C4-2B (cell line): ENCODE measurements around the gene MADD.

Source experiments
- H3K27ac ChIP-seq: fragments of 450-650 bp; 2 replicates; pipeline ENCODE4 v1.5.1; 2017
- ZFX ChIP-seq: fragments of 450-650 bp; IDR thresholded peaks from 2 replicates; pipeline ENCODE4 v1.6.1; 2017
- TF ChIP-seq, protein P1 (sequence below): fragments of 450-650 bp; conservative IDR thresholded peaks from 2 replicates; pipeline ENCODE4 v1.5.1; 2017; ENCODE audit warnings: mild to moderate bottlenecking

Gene MADD

DNA sequence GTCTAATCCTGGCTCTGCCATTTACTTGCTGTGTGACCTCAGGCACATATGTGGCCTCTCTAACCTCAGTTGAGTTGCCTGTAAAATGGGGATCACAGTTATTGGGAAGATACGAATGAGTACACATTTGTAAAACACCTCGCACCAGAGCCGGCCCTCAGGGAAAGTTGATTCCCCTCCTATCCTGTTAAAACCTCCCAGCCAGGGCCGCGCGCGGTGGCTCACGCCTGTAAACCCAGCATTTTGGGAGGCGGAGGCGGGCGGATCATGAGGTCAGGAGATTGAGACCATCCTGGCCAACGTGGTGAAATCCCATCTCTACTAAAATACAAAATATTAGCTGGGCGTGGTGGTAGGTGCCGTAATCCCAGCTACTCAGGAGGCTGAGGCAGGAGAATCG lies 90.4 kb downstream of the MADD start:
- TF ChIP-seq ZFX = no peak
- TF ChIP-seq, protein P1, sequence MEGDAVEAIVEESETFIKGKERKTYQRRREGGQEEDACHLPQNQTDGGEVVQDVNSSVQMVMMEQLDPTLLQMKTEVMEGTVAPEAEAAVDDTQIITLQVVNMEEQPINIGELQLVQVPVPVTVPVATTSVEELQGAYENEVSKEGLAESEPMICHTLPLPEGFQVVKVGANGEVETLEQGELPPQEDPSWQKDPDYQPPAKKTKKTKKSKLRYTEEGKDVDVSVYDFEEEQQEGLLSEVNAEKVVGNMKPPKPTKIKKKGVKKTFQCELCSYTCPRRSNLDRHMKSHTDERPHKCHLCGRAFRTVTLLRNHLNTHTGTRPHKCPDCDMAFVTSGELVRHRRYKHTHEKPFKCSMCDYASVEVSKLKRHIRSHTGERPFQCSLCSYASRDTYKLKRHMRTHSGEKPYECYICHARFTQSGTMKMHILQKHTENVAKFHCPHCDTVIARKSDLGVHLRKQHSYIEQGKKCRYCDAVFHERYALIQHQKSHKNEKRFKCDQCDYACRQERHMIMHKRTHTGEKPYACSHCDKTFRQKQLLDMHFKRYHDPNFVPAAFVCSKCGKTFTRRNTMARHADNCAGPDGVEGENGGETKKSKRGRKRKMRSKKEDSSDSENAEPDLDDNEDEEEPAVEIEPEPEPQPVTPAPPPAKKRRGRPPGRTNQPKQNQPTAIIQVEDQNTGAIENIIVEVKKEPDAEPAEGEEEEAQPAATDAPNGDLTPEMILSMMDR = no peak
- no peak overlapping the region for H3K27ac ChIP-seq

DNA sequence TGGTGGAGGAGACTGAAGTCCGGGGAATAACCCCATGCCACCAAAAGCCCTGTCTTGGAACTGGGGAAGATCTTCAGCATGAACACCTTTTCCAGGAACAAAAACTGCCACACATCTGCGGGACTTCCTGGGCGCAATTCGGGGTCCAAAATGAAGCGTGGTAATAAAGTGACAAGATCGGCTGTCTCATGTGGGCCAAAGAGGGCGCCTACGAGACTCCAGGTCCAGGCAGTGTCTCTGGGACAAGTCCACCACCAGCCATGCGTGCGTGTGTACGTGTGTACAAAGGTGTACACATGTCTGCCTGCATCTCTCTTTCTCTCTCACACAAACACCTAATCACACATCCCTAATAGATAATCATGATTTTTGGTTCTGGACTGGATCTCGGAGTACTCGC lies 91.5 kb downstream of the MADD start:
- H3K27ac ChIP-seq = no peak overlapping the region

DNA sequence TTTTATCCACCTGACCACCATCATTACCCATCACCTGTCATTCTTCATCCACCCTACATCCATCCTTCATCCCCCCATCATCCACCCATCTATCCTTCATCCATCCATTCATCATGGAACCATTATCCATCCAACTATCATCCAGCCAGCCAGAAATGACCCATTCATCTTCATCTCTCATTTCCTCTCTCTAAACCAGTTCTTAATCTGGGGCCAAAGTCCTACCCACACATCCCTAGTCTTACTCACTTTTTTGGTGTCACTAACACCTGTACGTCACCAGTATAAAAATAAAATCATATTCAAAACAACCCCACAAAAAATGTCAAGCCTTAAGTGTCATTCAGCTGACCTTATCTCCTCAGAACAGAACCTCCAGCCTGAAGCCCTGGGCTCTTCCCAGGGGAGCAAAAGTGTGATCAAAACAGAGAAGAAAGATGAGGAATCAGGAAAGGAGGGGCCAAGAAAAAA lies 96.1 kb downstream of the MADD start:
- no peak overlapping the region for H3K27ac ChIP-seq
- no peak for TF ChIP-seq ZFX
- TF ChIP-seq, protein P1 = no peak

More for the DNA sequence above, 91.5 kb downstream of the MADD start:
- TF ChIP-seq, protein P1 = no peak
- no peak for TF ChIP-seq ZFX

DNA sequence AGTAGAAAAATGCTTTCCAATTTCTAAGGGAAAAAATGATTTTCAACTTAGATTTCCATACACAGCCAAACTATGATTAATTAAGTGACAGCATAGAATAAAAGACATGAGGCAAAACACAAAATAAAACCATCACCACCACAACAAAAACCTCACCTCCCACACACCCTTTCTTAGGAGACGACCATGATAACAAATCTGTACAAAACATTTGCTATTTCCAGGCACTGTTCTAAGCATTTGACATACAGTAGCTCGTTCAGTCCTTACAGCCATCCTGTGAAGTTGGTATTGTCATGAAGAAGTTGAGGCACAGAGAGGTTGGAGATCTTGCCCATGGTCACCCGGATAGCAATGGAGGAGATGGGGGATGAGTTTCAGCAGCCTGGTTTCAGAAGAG lies 99.7 kb downstream of the MADD start:
- H3K27ac ChIP-seq = no peak overlapping the region

DNA sequence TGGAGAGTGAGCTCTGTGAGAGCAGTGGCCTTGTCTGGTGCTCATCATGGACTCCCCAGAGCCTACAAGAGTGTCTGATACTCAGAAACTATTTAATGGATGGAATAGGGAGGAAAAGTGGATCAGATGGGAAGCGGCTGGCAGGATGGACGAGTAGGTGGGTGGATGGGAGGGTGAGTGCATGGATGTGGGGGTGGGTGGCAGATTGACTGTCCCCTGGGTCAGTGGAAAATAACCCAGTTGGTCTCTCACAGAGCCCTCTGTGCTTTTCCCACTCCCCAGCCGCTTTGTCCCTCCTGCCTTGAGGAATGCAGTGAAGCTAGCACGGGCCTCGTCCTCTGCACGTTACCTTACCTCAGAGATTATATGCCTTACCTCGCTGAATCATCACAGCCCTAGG lies 102.5 kb downstream of the MADD start:
- no peak overlapping the region for H3K27ac ChIP-seq
- no peak for TF ChIP-seq ZFX
- TF ChIP-seq, protein P1 = no peak

More for the DNA sequence above, 99.7 kb downstream of the MADD start:
- TF ChIP-seq ZFX = no peak
- TF ChIP-seq, protein P1 = no peak

DNA sequence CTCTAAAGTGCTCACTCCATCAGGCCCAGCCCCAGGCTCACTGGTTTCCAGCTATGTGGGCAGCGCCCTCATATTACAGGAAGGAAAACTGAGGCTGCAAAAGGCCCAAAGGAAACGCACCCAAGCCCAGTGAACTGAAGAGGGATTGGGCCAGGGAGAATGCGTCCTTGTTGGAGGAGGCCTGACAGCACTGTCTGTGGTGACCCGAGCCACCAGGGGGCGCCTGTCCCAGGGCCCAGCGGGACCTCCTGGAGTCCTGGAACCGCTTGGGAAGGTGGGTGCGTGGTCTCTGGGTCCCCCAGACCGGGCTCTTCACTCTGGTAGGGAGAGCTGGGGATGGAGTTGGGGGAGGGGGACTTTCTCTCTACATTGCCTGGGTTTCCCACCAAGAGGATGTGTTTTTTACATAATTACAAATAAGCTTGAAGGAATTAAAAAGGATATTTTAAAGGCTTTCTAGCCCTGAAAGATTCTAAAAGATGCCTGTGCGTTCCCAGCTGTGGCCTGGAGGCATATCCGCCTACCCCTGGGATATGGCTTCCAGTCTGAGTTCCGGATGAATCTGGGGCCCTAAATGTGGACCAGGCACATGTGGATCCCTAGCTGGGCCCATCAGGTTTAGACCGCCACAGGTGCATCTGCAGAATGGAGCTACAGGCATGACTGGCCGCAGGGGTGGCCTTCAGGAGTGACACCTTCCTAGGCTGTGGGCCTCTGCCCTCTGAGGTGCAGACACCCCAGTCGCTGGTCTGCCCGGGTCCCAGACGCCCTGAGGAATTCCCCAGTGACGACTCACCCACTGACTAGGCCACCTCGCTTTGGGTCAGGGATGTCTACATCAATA lies 104.2 kb downstream of the MADD start:
- TF ChIP-seq ZFX = no peak
- TF ChIP-seq, protein P1 = peak; percentile 96
- H3K27ac ChIP-seq = no peak overlapping the region

DNA sequence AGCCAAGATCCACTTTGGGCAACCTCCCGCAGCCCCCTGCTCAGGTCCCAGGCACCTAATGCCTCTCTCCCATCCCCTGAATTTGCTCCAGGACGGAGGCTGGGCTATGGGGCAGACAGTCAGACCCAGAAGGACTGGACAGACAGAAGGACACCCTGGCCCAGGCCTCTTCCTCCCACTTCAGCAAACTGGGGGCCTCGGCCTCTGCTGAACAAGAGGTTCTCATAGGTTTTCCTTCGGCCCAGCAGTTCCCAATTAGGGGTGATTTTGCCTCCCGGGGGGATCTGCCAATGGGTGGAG lies 104.7 kb downstream of the MADD start:
- no peak overlapping the region for H3K27ac ChIP-seq
- TF ChIP-seq, protein P1 = no peak
- no peak for TF ChIP-seq ZFX
